NOMO-1 treated with dmso at 0.1 percent for 144 hours (cell line): ENCODE data around the gene ANKRD35.
"Not testable (repeated sequence)": the region's sequence is repeated elsewhere in the genome, so short reads cannot be mapped to it uniquely, and the experiment has no call there.

ENCODE experiments used
- DNase-seq: peaks from one replicate; lab custom pipeline; 2025; ENCODE audit not compliant: unreplicated experiment; lab: John Stamatoyannopoulos, UW

ANKRD35 gene

DNA sequence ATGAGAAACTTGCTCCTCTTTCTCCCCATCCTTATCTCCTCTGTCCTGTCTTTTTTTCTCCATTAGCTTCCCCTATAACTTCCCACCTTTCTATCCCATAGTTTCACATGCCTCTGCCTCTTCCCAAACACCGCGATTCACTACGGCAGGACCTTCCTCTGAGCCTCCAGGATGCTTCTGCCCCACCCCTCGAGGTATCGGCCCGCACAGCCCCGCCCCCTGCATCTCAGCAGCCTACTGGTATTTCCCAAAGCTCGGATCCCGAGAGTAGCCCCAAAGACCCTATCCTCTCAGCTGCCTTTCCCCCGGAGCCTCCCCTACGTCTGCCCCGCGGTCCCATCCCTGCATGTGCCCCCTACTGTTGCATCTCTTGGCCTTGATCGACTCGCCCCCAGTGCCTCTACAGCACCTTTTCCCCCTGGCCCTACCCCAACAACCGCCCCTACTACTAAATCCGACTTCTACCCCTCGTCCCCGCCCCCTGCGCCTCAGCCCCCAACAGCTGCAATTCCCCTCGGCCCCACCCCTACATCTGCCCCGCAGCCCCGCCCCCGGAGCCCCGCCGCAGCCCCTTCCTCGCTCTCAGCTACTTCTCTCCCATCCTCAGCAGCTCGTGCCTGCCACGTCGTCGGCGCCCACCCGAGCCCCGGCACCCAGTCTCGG, 27.3 kb downstream of the ANKRD35 start:
- no peak for DNase-seq

DNA sequence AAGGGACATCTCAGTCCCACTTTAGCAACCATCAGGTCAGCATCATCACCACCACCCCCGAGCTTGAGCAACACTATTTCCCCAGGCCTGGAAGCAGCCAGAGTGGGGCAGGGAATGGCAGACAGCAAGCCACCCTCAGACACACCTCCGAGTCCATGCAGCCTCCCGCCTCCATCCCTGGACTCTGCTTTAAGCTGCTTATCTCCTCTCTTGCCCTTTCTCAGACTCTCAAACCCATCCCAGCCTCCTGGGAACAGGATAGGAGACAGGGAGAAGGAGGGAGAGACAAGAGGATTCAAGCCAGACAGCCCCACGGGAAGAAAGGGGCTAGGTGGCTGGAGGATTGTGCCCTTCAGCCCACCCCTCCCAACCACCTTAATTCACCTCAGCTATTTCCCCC, 28.5 kb downstream of the ANKRD35 start:
- DNase-seq = no peak

DNA sequence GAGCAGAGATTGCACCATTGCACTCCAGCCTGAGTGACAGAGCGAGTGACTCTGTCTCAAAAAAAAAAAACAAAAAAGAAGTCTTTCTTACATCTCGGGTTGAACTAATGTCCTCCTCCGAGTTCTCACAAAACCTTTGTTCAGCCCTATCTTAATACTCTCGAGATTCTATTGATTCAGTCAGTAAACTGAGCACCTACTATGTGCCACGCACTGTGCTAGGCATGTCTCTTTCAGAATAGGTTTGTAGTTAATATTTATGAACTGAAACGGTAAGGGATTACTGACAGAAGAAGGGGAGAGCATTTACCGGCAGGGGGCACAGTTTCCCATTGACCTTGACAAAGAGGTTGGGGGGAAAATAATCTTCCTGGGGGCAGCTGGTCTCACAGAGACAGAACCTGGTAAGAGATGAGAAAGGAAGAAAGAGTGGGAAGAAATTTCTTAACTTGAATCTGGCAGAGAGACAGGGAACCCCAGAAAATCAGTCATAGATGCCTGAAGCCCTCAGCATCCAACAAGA, 30.2 kb downstream of the ANKRD35 start:
- no peak for DNase-seq

GRCh38 chr1:145849356-145850160, 36.1 kb downstream of the ANKRD35 start:
- DNase-seq = no peak

GRCh38 chr1:145847827-145848226, 37.8 kb downstream of the ANKRD35 start:
- no peak for DNase-seq

- no peak for DNase-seq
Measured at GRCh38 chr1:145846201-145846612, 39.5 kb downstream of the ANKRD35 start.

GRCh38 chr1:145845514-145846161, 40.0 kb downstream of the ANKRD35 start, which contains the start of gene NUDT17:
Gene NUDT17 (plus strand): TSS chr1:145845630. CDS start chr1:145845641, 11 bp downstream.
- peak; percentile 37 for DNase-seq

DNA sequence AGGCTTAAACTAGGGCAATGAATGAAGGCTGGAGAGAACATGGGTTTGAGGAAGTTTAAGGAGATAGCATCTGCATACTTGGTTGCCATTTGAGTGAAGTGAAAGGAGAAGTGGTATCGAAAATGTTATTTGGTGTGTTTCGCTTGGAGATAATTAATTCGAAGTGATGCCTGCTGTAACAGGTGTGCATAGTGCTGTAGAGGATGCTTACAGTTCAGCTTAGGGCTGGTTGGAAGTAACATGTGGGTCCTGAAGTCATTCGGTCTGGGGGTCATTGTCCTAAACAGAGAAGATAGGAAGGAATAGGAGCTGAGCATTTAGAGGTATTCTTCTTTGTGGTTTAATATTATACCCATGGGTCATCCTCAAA, 40.5 kb downstream of the ANKRD35 start:
- DNase-seq = peak; percentile 69

- DNase-seq = no peak
Measured at GRCh38 chr1:145843031-145843430, 42.6 kb downstream of the ANKRD35 start.

DNA sequence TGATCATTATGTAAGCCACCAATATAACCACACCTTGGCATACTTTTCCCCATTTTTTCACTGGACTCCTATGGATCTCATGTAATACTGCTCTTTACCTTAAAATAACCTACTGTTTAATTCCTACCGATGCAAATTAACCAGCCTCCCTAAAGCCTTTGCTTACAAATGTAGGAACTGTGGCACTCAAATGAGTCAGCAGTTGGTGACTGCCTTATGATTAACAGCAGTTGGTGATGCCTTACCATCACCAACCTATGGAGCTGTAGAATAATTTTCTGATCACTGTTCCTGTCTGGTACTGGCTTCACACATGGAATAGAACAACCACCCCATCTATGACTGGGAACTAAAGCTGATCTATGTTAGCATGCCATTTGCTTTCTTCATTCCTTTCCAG, 48.0 kb downstream of the ANKRD35 start:
- DNase-seq = no peak

- DNase-seq = not testable (repeated sequence)
Measured at GRCh38 chr1:145830810-145831209, 54.9 kb downstream of the ANKRD35 start.

- DNase-seq = no peak
Measured at GRCh38 chr1:145828367-145829026, 57.2 kb downstream of the ANKRD35 start.

GRCh38 chr1:145827966-145828365, 57.7 kb downstream of the ANKRD35 start:
- no peak for DNase-seq

- DNase-seq = no peak
Measured at GRCh38 chr1:145826030-145826429, 59.6 kb downstream of the ANKRD35 start.

GRCh38 chr1:145824499-145824842, 61.2 kb downstream of the ANKRD35 start:
- DNase-seq = no peak

GRCh38 chr1:145823565-145824498, 61.8 kb downstream of the ANKRD35 start, which contains the start of the genes POLR3C and RNF115:
Gene POLR3C (plus strand): TSS chr1:145824200. CDS start chr1:145825777, 1,577 bp downstream.
Gene RNF115 (minus strand): TSS chr1:145824095. CDS start chr1:145823873, 222 bp downstream.
- DNase-seq = peak; percentile 95

- DNase-seq = not testable (repeated sequence)
Measured at GRCh38 chr1:145822779-145823331, 62.8 kb downstream of the ANKRD35 start.

DNA sequence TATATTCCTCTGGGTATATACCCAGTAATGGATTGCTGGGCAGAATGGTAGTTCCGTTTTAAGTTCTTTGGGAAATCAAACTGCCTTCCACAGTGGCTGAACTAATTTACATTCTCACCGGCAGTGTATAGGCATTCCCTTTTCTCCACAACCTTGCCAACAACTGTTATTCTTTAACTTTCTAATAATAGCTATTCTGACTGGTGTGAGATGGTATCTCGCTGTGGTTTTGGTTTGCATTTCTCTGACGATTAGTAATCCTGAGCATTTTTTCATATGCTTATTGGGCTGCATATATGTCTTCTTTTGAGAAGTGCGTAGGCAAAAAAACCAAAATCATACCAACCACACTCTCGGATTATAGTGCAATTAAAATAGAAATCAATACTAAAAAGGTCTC, 67.6 kb downstream of the ANKRD35 start:
- not testable (repeated sequence) for DNase-seq
